ENCODE measurements around the gene KRTAP2-1.
"Not testable (repeated sequence)": the region's sequence is repeated elsewhere in the genome, so short reads cannot be mapped to it uniquely, and the experiment has no call there.

KRTAP2-1 gene

GRCh38 chr17:41037853-41038350 is 9.2 kb downstream of the KRTAP2-1 start:
- H3K9me3 Mint-ChIP-seq: peaks cover 4% of the 10 kb centered on the region
- peaks cover 18% of the 10 kb centered on the region for H3K27me3 Mint-ChIP-seq
- H3K27ac Mint-ChIP-seq: no peak overlapping the region

GRCh38 chr17:41034346-41034935 is 12.7 kb downstream of the KRTAP2-1 start, which contains the start of gene KRTAP1-3:
TSS of gene KRTAP1-3 (minus strand) at chr17:41034874. CDS start at chr17:41034821, 53 bp downstream.
- H3K9me3 Mint-ChIP-seq; H3K27ac Mint-ChIP-seq; H3K36me3 Mint-ChIP-seq (ENCODE audit: low read depth); H3K4me1 Mint-ChIP-seq (ENCODE audit: low read depth); H3K4me3 Mint-ChIP-seq: not testable (repeated sequence)
- H3K27me3 Mint-ChIP-seq: peaks cover 17% of the 10 kb centered on the region

More at GRCh38 chr17:41037853-41038350, 9.2 kb downstream of the KRTAP2-1 start:
- Mint-ChIP-seq H3K4me3 (no peak overlapping the region), H3K36me3 (ENCODE audit: low read depth) (no peaks in the 10 kb centered on the region), H3K4me1 (ENCODE audit: low read depth) (no peaks in the 10 kb centered on the region)

GRCh38 chr17:41029633-41030245 is 17.4 kb downstream of the KRTAP2-1 start, which contains the start of gene KRTAP1-4:
TSS of gene KRTAP1-4 (minus strand) at chr17:41030195. CDS start at chr17:41030078, 117 bp downstream.
- H3K36me3 Mint-ChIP-seq (ENCODE audit: low read depth): no peaks in the 10 kb centered on the region
- H3K27me3 Mint-ChIP-seq: peaks cover 19% of the 10 kb centered on the region
- no peaks in the 10 kb centered on the region for H3K4me1 Mint-ChIP-seq (ENCODE audit: low read depth)
- H3K4me3 Mint-ChIP-seq: no peak within 1 kb of the TSS
- H3K27ac Mint-ChIP-seq: no peak within 1 kb of the TSS
- no peaks in the 10 kb centered on the region for H3K9me3 Mint-ChIP-seq

GRCh38 chr17:41026715-41027471 is 20.2 kb downstream of the KRTAP2-1 start, which contains the start of gene KRTAP1-5:
TSS of gene KRTAP1-5 (minus strand) at chr17:41027208. CDS start at chr17:41027155, 53 bp downstream.
- Mint-ChIP-seq H3K9me3 (no peaks in the 10 kb centered on the region), H3K27me3 (peaks cover 10% of the 10 kb centered on the region), H3K4me3 (no peak within 1 kb of the TSS), H3K36me3 (ENCODE audit: low read depth) (no peaks in the 10 kb centered on the region), H3K27ac (no peak within 1 kb of the TSS), H3K4me1 (ENCODE audit: low read depth) (no peaks in the 10 kb centered on the region)

- no peaks in the 10 kb centered on the region for H3K9me3 Mint-ChIP-seq
- H3K27ac Mint-ChIP-seq: no peak overlapping the region
- H3K27me3 Mint-ChIP-seq: peaks cover 6% of the 10 kb centered on the region
- no peak overlapping the region for H3K4me3 Mint-ChIP-seq
- no peaks in the 10 kb centered on the region for H3K36me3 Mint-ChIP-seq (ENCODE audit: low read depth)
- no peaks in the 10 kb centered on the region for H3K4me1 Mint-ChIP-seq (ENCODE audit: low read depth)
Observed at GRCh38 chr17:41024697-41025096, 22.4 kb downstream of the KRTAP2-1 start.

GRCh38 chr17:41020336-41020735 is 26.8 kb downstream of the KRTAP2-1 start:
- Mint-ChIP-seq H3K27ac (no peak overlapping the region), H3K4me3 (no peak overlapping the region), H3K9me3 (no peaks in the 10 kb centered on the region), H3K4me1 (ENCODE audit: low read depth) (no peaks in the 10 kb centered on the region), H3K27me3 (peaks cover 6% of the 10 kb centered on the region), H3K36me3 (ENCODE audit: low read depth) (no peaks in the 10 kb centered on the region)

GRCh38 chr17:41019415-41019814 is 27.7 kb downstream of the KRTAP2-1 start:
- no peaks in the 10 kb centered on the region for H3K9me3 Mint-ChIP-seq
- no peak overlapping the region for H3K4me3 Mint-ChIP-seq
- H3K27me3 Mint-ChIP-seq: peaks cover 6% of the 10 kb centered on the region
- no peaks in the 10 kb centered on the region for H3K4me1 Mint-ChIP-seq (ENCODE audit: low read depth)
- H3K36me3 Mint-ChIP-seq (ENCODE audit: low read depth): no peaks in the 10 kb centered on the region
- no peak overlapping the region for H3K27ac Mint-ChIP-seq

GRCh38 chr17:41018541-41018940 is 28.6 kb downstream of the KRTAP2-1 start:
- H3K36me3 Mint-ChIP-seq (ENCODE audit: low read depth): no peaks in the 10 kb centered on the region
- H3K4me1 Mint-ChIP-seq (ENCODE audit: low read depth): no peaks in the 10 kb centered on the region
- no peak overlapping the region for H3K4me3 Mint-ChIP-seq
- no peaks in the 10 kb centered on the region for H3K9me3 Mint-ChIP-seq
- no peak overlapping the region for H3K27ac Mint-ChIP-seq
- peaks cover 6% of the 10 kb centered on the region for H3K27me3 Mint-ChIP-seq

- no peak overlapping the region for H3K4me3 Mint-ChIP-seq
Observed at GRCh38 chr17:41016578-41017215, 30.4 kb downstream of the KRTAP2-1 start.

GRCh38 chr17:41015454-41015853 is 31.7 kb downstream of the KRTAP2-1 start:
- no peaks in the 10 kb centered on the region for H3K4me1 Mint-ChIP-seq (ENCODE audit: low read depth)
- H3K27me3 Mint-ChIP-seq: peaks cover 6% of the 10 kb centered on the region
- H3K27ac Mint-ChIP-seq: no peak overlapping the region
- H3K4me3 Mint-ChIP-seq: no peak overlapping the region
- no peaks in the 10 kb centered on the region for H3K9me3 Mint-ChIP-seq
- H3K36me3 Mint-ChIP-seq (ENCODE audit: low read depth): no peaks in the 10 kb centered on the region

More at GRCh38 chr17:41016578-41017215, 30.4 kb downstream of the KRTAP2-1 start:
- Mint-ChIP-seq H3K9me3 (no peaks in the 10 kb centered on the region), H3K27ac (no peak overlapping the region), H3K27me3 (peaks cover 6% of the 10 kb centered on the region), H3K36me3 (ENCODE audit: low read depth) (no peaks in the 10 kb centered on the region), H3K4me1 (ENCODE audit: low read depth) (no peaks in the 10 kb centered on the region)

GRCh38 chr17:41013606-41014005 is 33.5 kb downstream of the KRTAP2-1 start:
- no peak overlapping the region for H3K27ac Mint-ChIP-seq
- H3K4me1 Mint-ChIP-seq (ENCODE audit: low read depth): no peaks in the 10 kb centered on the region
- no peaks in the 10 kb centered on the region for H3K9me3 Mint-ChIP-seq
- no peak overlapping the region for H3K4me3 Mint-ChIP-seq
- peaks cover 6% of the 10 kb centered on the region for H3K27me3 Mint-ChIP-seq
- no peaks in the 10 kb centered on the region for H3K36me3 Mint-ChIP-seq (ENCODE audit: low read depth)

GRCh38 chr17:41013181-41013580 is 33.9 kb downstream of the KRTAP2-1 start:
- no peaks in the 10 kb centered on the region for H3K4me1 Mint-ChIP-seq (ENCODE audit: low read depth)

GRCh38 chr17:41012326-41013120 is 34.6 kb downstream of the KRTAP2-1 start:
- Mint-ChIP-seq H3K36me3 (ENCODE audit: low read depth) (no peaks in the 10 kb centered on the region), H3K27me3 (peaks cover 6% of the 10 kb centered on the region), H3K4me3 (no peak overlapping the region), H3K27ac (no peak overlapping the region), H3K4me1 (ENCODE audit: low read depth) (no peaks in the 10 kb centered on the region), H3K9me3 (no peaks in the 10 kb centered on the region)

More at GRCh38 chr17:41013181-41013580, 33.9 kb downstream of the KRTAP2-1 start:
- no peaks in the 10 kb centered on the region for H3K9me3 Mint-ChIP-seq
- H3K27ac Mint-ChIP-seq: no peak overlapping the region
- H3K27me3 Mint-ChIP-seq: peaks cover 6% of the 10 kb centered on the region
- no peaks in the 10 kb centered on the region for H3K36me3 Mint-ChIP-seq (ENCODE audit: low read depth)
- no peak overlapping the region for H3K4me3 Mint-ChIP-seq

- Mint-ChIP-seq H3K36me3 (ENCODE audit: low read depth) (no peaks in the 10 kb centered on the region), H3K9me3 (no peaks in the 10 kb centered on the region), H3K4me3 (no peak overlapping the region), H3K4me1 (ENCODE audit: low read depth) (no peaks in the 10 kb centered on the region), H3K27me3 (peaks cover 1% of the 10 kb centered on the region), H3K27ac (no peak overlapping the region)
Observed at GRCh38 chr17:41010441-41010840, 36.7 kb downstream of the KRTAP2-1 start.

Data from stimulated activated naive CD8-positive, alpha-beta T cell treated with anti-CD3 and anti-CD28 coated beads, Interleukin-15, Interleukin-2, amounts not matched to agents 100 ng/mL and 50 ng/mL, for 24 hours (primary cell).